HG03060 (cell line): Measurements from ENCODE around the gene KLHL2.
"Not testable (repeated sequence)": the region's sequence is repeated elsewhere in the genome, so short reads cannot be mapped to it uniquely, and the experiment has no call there.

ENCODE experiments used
- ATAC-seq: cut with Tn5 transposase; IDR thresholded peaks from one replicate; pipeline ENCODE4 v1.9.1; 2021; ENCODE audit warnings: low read depth, moderate number of reproducible peaks; ENCODE audit not compliant: unreplicated experiment

The KLHL2 gene

GRCh38 chr4:165325732-165326512 is 118.6 kb downstream of the KLHL2 start:
- ATAC-seq, result no peak

DNA sequence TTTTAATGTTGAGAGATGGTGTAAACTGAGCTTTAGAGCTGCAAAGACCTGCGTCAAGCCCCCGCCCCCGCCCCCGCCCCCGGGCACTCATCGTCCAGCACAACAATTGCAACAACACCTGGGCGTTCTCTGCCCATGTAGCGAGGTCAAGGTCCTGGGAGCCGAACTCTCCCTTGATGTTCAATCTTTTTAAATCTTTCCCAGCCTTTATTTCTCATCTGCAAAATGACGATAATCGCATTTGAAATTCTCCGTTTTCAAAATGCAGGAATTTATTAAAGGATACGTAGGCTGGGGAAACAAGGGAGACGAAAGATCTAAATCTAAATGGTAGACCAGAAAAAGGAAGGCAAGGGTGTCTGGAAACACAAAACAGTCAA is 119.5 kb downstream of the KLHL2 start:
- ATAC-seq, result no peak

DNA sequence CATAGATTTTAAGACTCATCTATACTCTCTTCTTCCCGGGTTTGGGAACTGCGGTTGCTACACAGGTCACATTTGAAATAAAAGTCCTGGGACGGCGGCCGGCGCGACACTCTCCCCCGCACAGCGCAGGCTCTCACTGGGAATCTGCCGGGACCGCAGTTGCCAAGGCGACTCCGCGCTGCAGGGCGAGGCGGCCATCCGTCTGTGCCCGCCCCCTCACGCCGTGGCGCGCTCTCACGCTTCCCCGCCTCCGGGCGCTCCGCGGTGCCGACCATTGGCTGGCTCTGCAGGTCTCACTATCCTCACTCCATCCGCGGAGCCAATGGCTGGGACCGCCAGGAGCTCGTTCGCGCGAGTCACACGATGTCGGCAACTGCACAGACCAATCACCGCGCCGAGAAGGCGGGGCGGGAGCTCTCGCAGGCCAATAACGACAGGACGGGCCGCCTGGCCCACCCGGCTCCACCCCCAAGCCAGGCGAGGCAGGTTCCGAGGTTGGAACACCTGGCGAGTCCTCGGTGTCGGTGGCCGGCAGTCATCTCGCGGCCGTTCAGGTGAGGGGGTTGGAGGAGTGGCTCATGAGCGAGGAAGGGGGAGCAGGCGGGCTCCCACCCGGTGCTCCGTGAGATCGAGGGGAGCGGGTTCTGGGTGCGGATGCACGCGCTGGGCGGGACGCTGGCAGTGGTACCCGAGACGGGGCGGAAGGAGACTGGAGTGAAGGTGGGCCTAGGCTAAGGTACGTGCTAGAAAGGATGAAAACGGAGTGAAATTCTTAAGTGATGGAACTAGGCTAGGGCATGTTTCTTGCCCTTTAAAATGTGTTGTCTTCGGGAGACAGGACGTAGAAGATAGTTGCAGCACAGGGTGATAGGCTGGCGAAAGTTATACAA is 120.1 kb downstream of the KLHL2 start, which contains the start of gene MSMO1:
MSMO1 (plus strand) TSS at position 459 of the 890 bp plus-strand sequence. CDS start 5,702 bp downstream, outside the sequence.
- ATAC-seq, result peak; percentile 99

DNA sequence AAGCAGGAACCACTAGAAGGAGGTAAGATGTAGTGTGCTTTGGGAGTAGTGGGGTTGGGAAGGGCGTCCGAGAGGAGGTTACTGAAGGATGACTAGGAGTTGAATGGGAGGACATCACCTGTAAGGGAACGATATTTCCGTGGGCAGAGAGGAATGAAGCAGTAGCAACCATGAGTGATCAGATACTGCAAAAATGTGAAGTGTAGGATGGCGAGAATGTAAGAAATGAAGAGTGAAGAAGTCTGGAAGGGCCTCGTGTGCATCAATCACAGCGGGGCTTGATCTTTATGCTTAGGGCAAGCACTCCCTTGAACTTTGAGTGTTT is 120.7 kb downstream of the KLHL2 start:
- ATAC-seq, result no peak

DNA sequence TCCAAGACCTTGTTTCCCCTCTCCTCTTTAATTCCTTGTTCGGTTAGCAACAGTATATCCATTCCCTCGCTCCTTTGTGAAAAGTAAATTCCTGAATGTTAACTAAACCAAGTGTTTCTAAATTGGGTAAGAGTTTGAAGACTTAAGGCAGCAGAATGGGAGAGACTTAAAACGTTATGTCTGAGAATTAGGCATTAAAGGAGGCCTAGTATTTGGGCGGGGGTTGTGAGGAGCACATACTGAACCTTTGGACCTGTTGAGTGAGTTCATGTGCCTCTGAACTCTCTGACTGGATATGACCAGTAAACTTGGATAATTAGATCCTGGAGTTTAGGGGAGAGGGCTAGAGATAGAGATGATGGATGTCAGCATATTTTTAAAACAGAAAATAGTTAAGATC is 121.3 kb downstream of the KLHL2 start:
- no peak for ATAC-seq

- no peak for ATAC-seq
Measured at GRCh38 chr4:165330071-165330470, 122.7 kb downstream of the KLHL2 start.

- ATAC-seq, result no peak
Measured at GRCh38 chr4:165330666-165331065, 123.3 kb downstream of the KLHL2 start.

DNA sequence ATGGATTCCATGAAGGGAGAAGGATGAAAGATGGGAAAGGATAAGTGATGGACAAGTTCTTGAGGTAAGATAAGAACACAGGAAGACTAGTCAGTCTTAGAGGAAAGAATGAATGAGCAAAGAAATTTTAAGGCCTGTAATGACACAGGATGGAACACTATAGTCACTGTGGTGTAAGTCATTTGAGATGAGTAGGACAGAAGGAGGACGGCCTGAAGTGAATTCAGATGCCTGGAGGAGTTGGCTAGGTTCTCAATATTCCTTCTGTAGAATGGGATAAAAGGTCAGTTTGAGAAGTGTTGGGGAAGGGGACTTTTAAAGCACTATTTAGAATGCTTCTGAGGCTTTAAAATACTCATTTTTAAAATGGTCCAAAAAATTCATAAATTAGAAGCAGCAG is 124.0 kb downstream of the KLHL2 start:
- no peak for ATAC-seq

DNA sequence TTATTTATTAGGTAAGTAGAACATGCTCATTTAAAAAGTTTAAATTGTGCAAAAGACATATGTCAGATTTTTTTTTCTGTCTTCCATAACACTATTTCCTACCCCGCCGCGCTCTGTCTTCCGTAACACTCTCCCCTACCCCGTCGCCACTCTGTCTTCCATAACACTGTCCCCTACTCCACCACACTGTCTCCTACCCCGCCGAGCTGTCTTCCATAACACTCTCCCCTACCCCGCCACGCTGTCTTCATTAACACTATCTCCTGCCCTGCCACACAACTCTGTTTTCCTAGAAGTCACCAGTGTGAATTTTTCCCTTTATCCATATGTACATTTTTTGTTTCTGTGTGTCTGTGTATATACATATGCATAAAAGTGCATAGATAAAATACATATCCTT is 124.5 kb downstream of the KLHL2 start:
- no peak for ATAC-seq

DNA sequence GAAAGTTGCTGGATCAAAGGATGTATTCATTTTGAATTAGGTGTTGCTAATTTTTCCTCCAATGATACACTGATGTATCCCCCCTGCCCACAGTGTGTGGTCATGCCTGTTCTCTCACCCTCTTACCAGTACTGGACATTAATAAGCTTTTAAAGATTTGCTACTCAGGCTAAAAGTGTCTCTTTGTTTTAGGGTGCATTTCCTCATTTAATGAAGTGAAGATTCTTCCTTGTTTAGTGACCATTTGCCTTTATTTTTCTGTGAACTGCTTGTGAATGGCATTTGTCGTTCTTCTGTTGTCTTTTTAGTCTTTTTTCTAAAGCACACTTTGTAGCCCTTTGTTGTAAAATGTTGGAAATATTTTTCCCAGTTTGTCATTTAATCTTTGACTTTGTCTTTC is 125.1 kb downstream of the KLHL2 start:
- ATAC-seq, result no peak

DNA sequence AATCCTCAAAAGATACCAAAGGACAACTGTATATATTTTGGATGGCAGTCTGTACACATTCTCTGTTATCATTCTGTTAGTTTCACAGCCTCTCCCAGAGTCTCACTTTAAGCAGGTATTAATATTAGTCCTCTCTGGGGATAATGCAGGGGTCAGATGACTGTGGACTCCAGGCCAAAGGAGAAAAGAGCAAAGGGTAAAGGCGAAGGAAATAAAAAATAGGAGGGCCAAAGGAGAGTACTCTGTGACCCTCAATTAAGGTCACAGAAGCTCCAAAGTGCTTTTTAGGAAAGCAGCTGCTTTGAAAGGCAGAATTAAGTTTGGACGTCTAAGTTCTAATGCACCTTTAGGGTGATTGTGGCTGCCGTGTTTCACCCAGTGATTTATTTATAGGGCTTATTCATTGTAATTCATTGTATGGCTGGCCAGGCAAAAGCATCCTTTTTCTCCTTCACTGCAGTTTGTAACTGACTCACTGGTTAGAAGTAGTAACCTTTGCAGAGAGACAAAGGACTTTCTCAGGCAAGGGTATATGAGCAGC is 127.9 kb downstream of the KLHL2 start:
- no peak for ATAC-seq

GRCh38 chr4:165336743-165337142 is 129.4 kb downstream of the KLHL2 start:
- ATAC-seq, result no peak

- not testable (repeated sequence) for ATAC-seq
Measured at GRCh38 chr4:165342340-165342739, 135.0 kb downstream of the KLHL2 start.

DNA sequence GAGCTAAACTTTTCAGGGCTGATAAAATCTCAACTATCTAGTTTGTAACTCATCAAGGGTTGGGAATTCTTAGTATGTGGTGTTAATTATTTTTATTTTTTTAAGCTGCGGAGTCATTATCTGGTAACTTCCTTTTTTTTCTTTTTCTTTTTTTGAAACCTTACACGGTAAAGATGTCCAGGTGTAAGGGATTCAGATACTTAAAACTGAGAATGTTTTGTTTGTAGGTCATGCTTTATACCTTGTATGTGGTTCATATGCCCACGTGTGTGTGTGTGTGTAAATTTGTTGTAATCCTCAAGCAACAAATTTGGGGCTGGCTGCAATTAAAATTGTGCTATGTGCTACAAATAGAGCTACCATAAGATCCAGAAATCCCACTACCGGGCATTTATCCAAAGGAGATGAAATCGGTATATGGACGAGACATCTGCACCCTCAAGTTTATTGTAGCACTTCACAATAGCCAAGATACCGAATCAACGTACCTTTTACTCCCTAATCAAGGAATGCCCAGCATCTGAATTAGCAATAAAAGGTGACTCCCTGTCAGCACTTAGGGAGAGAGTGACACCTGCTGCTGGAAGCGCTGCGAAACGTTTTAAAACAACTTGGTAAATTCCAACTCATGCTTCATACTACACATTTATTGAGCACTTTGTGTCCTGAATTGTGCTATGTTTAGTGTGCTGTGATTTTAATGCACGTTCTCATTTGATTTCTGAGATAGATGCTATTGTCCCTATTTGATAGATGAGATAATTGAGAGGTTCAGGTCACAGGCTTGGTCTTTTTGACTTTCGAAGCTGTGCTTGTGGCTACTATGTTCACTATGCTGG is 136.2 kb downstream of the KLHL2 start:
- no peak for ATAC-seq

- ATAC-seq, result no peak
Measured at GRCh38 chr4:165345666-165346417, 138.5 kb downstream of the KLHL2 start.

- ATAC-seq, result no peak
Measured at GRCh38 chr4:165347647-165348569, 140.5 kb downstream of the KLHL2 start.

DNA sequence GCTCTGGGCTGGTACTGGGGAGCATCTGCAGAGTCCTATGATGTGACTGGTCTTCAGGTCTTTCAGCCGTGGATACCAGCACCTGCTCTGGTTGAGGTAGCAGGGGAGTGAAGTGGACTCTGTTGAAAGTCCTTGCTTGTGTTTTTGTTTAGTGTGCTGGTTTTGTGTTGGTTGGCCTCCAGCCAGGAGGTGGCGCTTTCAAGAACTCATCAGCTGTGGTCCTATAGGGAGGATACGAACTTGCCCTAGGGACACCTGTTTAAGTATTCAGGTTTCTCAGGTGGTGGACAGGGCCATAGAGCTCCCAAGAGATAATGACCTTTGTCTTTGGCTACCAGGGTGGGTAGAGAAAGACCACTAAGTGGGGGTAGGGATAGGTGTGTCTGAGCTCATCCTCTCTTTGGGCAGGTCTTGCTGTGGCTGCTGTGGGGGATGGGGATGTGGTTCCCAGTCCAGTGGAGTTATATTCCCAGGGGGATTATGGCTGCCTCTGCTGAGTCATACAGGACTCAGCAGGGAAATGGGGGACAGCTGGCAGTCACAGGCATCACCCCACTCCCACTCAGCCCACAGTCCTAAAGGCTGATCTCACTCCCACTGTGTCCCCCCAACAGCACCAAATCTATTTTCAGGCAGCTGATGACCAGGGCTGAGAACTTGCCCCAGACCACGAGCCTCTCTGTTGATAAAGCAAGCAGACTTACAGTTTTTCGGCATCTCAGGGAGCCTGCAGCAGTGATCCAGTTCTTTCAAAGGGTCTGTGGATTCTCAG is 144.2 kb downstream of the KLHL2 start:
- no peak for ATAC-seq

DNA sequence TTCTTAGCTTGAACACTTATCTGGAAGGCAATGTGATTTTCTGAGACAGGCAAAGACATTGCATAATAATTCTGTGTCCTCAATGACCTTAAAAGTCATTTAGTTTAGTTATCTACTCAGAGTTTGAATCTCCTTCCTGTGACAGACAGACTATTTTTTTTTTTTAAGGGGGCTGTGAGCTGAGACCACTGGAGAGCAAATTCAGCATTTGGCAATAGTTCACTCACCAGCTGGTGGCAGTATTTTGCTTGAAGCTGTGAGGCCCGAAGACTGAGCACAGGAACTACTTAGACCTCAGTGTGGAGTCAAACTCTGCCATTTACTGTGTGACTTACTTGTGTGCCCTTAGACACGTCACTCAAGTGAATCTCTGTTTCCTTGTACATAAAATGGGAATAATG is 148.5 kb downstream of the KLHL2 start:
- ATAC-seq, result no peak
